ACHN (cell line): Measurements from ENCODE around the gene GPNMB.
"Not testable (repeated sequence)": the region's sequence is repeated elsewhere in the genome, so short reads cannot be mapped to it uniquely, and the experiment has no call there.

Experiments used
- DNase-seq: peaks from one replicate; pipeline ENCODE4 v3.0.0-alpha.2; 2015
- in situ Hi-C: cut with HindIII; loops from 2 replicates; pipeline ENCODE4 v1.10.0; 2017; ENCODE audit warnings: low sequenced_read_pairs, low pct_ligation_motif_present, low pct_unique_long_range_greater_than_20kb

The GPNMB gene

DNA sequence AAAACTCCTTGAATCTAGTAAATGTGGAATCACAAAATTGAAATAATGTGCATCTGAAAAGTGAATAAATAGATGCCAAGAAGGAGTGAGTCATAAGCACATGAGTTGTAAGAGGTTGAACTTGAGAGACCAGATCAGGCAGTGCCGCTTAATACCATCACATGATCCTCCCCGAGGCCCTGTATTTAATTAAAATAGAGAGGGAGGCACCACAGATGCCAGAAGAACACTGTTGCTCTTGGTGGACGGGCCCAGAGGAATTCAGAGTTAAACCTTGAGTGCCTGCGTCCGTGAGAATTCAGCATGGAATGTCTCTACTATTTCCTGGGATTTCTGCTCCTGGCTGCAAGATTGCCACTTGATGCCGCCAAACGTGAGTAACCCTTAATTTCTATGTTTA, at the start of gene GPNMB:
GPNMB (plus strand) TSS at position 221 of the 400 bp plus-strand sequence; CDS start at position 304, 83 bp downstream.
- DNase-seq = peak; percentile 10
- in situ Hi-C loops = no loop called here

GRCh38 chr7:23197745-23198144, 48.8 kb upstream of the GPNMB start:
- in situ Hi-C loops, DNase-seq: not testable (repeated sequence)

DNA sequence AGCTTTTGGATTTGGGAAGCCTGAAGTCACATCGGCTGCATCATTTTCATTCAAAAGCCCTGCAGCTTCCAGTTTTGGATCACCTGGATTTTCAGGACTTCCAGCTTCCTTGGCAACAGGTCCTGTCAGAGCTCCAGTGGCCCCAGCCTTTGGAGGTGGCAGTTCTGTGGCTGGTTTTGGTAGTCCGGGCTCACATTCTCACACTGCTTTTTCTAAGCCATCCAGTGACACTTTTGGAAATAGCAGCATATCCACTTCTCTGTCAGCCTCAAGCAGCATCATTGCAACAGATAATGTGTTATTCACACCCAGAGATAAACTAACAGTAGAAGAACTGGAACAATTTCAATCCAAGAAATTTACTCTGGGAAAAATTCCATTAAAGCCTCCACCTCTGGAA, 46.2 kb upstream of the GPNMB start:
- in situ Hi-C loops = no loop called here
- no peak for DNase-seq

- in situ Hi-C loops = no loop called here
Observed at GRCh38 chr7:23204241-23204640, 42.3 kb upstream of the GPNMB start.

GRCh38 chr7:23205577-23205908, 41.0 kb upstream of the GPNMB start:
- no peak for DNase-seq
- in situ Hi-C loops = no loop called here

More at GRCh38 chr7:23204241-23204640, 42.3 kb upstream of the GPNMB start:
- no peak for DNase-seq

GRCh38 chr7:23205909-23206767, 40.4 kb upstream of the GPNMB start:
- no peak for DNase-seq
- in situ Hi-C loops = no loop called here

GRCh38 chr7:23207021-23207420, 39.6 kb upstream of the GPNMB start:
- no peak for DNase-seq
- in situ Hi-C loops = no loop called here

DNA sequence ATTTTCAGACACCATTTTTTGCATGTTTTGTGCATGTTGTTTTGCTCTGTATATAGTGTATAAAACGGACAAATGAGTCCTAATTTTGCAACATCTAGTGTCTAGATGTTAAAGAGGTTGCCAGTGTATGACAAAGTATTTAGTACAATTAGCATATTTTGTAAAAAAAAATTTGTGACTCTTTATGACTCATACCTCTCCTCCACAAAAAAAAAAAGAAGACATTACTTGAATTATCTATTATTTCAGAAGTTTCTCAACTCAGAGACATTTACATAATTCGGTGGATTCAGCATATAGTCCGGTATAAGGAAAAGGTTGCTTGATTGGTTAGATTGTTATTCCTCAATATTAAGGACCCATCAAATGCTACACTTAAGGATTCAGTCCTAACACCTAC, 38.7 kb upstream of the GPNMB start:
- in situ Hi-C loops = no loop called here
- no peak for DNase-seq

- no peak for DNase-seq
- in situ Hi-C loops = no loop called here
Observed at GRCh38 chr7:23208316-23208715, 38.3 kb upstream of the GPNMB start.

- in situ Hi-C loops = no loop called here
- DNase-seq = no peak
Observed at GRCh38 chr7:23210506-23210905, 36.1 kb upstream of the GPNMB start.

DNA sequence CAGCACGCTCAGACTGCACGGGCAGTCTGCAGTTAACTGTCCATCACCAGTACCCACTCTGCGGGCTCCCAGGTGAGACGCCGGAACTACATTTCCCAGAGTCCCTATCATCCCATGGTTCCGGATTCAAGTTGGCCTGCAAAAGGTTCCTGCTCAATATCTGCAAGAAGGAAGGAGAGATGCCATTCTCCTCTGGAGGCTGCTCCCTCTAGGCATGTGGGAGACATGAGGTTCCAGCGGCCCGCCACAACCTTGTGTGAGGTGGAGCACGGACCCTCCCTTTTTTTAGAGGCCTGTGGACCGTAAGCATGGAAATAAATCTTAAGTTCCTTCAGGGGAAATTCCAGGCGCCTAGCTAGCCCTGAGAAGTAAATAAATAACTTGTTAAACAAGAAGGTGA, 35.0 kb upstream of the GPNMB start:
- in situ Hi-C loops = no loop called here
- DNase-seq = no peak

GRCh38 chr7:23212395-23212794, 34.2 kb upstream of the GPNMB start:
- DNase-seq = no peak
- in situ Hi-C loops = no loop called here

GRCh38 chr7:23212841-23213240, 33.7 kb upstream of the GPNMB start:
- DNase-seq = no peak
- in situ Hi-C loops = no loop called here

GRCh38 chr7:23213755-23214154, 32.8 kb upstream of the GPNMB start:
- no peak for DNase-seq
- in situ Hi-C loops = no loop called here

DNA sequence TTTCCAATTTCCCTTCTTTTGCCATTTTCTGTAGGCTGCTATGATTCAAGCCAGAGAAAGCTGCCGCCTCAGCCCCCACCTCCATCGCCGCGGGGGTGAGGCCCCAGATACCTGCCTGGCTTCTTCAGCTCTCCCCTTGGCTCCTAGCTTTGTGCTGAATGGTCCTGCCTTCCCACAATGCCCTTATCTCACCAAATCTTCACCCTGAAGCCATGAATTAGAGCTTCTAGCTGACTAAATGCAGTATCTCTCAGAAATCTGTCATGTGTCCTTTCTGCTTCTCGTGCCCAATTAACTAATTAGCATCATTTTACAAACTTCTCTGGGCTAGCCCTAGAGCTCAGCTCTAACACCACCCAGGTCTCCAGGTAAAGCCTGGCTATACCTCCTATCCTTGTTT, 32.2 kb upstream of the GPNMB start:
- in situ Hi-C loops = no loop called here
- DNase-seq = no peak

- in situ Hi-C loops = no loop called here
- DNase-seq = no peak
Observed at GRCh38 chr7:23214938-23215337, 31.6 kb upstream of the GPNMB start.

GRCh38 chr7:23216021-23216420, 30.6 kb upstream of the GPNMB start:
- DNase-seq = no peak
- in situ Hi-C loops = no loop called here

DNA sequence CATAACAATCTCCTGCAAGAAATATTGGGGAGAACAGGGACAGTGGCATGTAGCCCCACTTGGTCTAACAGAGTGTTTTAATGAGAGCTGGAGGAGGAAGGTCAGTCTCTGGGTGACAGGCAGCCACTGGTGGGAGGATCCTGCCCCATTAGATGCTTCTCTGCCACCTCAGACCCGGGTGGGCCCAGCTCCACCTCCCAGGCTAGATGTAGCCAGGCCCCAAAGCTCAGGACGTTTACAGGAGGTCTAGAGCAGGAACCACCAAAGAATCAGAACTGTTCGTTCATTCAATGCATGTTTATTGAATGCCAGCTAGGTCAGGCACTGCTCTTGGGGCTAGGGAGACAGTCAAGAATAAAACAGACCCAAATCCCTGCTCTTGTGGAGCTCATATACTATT, 28.4 kb upstream of the GPNMB start:
- in situ Hi-C loops = no loop called here
- no peak for DNase-seq

DNA sequence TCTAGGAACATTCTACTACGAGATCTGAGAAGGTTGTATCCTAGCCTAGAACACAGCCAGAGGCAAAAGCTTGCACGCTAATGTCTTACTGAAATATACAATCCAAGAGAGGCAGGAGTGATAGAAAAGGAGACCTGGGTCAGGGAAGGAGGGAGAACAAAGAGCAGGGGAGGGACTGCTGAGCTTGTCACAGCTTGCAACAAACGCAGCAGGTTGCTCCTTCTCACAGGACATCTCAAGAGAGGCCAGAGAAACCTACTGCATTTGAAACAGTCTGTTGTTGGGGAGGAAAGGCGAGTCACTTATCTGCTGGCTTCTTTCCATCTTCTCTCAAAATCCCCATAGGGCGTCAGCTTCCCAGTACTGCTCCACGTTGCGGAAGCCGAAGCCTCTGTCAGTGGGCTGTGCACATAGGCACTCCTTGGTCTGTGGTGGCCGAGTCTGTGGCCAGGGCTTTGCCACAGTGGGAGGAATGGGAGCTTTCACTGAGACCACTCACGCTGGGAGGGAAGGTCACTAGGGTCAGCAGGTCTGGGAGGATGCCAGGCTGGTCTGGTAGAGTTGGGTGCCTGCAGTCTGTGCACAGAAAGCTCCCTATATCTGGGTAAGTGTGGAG, 25.8 kb upstream of the GPNMB start:
- in situ Hi-C loops = no loop called here
- no peak for DNase-seq

DNA sequence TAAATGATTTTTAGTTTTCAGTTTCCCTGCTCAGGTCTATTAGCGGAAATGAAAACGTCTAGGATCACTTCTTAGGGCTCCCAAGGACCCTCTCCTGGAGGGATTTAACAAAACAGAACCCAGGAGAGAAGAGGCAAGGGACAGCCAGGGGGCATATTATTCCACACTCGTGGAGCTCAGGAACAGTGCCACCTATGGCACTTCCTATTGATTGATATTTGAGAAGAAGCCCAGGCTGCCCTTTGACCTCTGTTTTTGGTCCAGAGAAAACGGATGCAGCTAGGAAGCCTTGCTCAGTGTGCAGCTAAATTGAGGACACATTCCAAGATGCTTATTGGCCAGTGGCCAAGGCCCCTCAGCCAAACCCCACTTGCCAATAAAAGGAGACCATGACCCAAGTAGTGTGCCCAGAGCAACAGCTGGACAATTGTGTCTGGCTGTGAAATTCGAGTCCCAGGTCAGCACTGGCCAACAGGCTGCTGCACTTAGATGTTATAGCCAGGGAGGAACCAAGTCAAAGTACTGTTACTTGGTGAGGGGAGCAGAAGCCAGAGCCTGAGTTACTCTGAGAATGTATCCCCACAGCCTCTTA, 24.0 kb upstream of the GPNMB start:
- DNase-seq = no peak
- in situ Hi-C loops = no loop called here
